Mesothelial cell of epicardium (in vitro differentiated cells): Measurements from ENCODE around the gene MIPEP. TPM values are rescaled to one million over a fixed set of nuclear protein-coding genes. Genes with fewer than 3 reads are reported as not detected.

Experiments used
- DNase-seq, 2 experiments: peaks; one replicate each; pipeline ENCODE4 v3.0.0; 2021; ENCODE audit warnings: low spot score in 2 of 2; ENCODE audit not compliant: unreplicated experiment in 2 of 2
- H3K27ac Mint-ChIP-seq: 2 replicates; pipeline ENCODE4 v1.8.0; 2021; ENCODE audit warnings: mixed read lengths
- H3K27me3 Mint-ChIP-seq: 2 replicates; pipeline ENCODE4 v1.8.0; 2021; ENCODE audit warnings: low read depth, mixed read lengths
- H3K36me3 Mint-ChIP-seq: 2 replicates; pipeline ENCODE4 v1.8.0; 2021; ENCODE audit warnings: mixed read lengths
- H3K4me1 Mint-ChIP-seq: 2 replicates; pipeline ENCODE4 v1.8.0; 2021; ENCODE audit warnings: mixed read lengths
- H3K4me3 Mint-ChIP-seq: 2 replicates; pipeline ENCODE4 v1.8.0; 2021; ENCODE audit warnings: mild to moderate bottlenecking, moderate library complexity, mixed read lengths
- H3K9me3 Mint-ChIP-seq: 2 replicates; pipeline ENCODE4 v1.8.0; 2021; ENCODE audit warnings: mixed read lengths
- total RNA-seq: library from RNA; stranded (reverse); gene quantifications from 3 replicates; pipeline ENCODE4 v1.2.1, GENCODE V29; 2021
- TF ChIP-seq, protein P1 (sequence below): fragments of 200-600 bp; sonication (generic); IDR thresholded peaks from one replicate; pipeline ENCODE4 v1.5.0; 2021; ENCODE audit warnings: antibody characterized with exemption; ENCODE audit not compliant: unreplicated experiment

Gene MIPEP
- total RNA-seq, 1 donor from 2014 or later = 13.1 TPM

DNA sequence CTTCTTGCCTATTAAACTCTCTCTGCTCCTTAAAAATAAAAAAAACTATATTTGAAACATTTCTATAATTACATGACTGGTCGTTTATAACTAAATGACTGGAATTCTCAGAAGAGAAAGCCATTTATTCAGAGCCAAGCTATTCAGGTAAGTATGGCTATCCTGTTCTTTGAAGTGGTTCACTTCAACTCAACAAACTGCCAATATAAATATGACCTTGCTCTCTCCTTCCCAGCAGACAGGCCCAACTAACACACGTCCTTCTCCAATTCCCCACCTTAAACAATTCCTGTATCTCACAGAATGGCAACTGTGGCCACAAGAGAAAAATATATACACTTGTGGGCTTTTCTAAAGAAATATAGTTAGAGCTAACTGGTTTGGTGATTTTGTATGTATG is 153.9 kb downstream of the MIPEP start:
- DNase-seq = no peak
- H3K4me1 Mint-ChIP-seq = peaks cover 31% of the 10 kb centered on the region
- no peaks in the 10 kb centered on the region for H3K9me3 Mint-ChIP-seq
- no peaks in the 10 kb centered on the region for H3K27me3 Mint-ChIP-seq
- no peaks in the 10 kb centered on the region for H3K36me3 Mint-ChIP-seq
- H3K27ac Mint-ChIP-seq = peak overlapping the region; percentile 6
- no peak overlapping the region for H3K4me3 Mint-ChIP-seq
- TF ChIP-seq, protein P1, sequence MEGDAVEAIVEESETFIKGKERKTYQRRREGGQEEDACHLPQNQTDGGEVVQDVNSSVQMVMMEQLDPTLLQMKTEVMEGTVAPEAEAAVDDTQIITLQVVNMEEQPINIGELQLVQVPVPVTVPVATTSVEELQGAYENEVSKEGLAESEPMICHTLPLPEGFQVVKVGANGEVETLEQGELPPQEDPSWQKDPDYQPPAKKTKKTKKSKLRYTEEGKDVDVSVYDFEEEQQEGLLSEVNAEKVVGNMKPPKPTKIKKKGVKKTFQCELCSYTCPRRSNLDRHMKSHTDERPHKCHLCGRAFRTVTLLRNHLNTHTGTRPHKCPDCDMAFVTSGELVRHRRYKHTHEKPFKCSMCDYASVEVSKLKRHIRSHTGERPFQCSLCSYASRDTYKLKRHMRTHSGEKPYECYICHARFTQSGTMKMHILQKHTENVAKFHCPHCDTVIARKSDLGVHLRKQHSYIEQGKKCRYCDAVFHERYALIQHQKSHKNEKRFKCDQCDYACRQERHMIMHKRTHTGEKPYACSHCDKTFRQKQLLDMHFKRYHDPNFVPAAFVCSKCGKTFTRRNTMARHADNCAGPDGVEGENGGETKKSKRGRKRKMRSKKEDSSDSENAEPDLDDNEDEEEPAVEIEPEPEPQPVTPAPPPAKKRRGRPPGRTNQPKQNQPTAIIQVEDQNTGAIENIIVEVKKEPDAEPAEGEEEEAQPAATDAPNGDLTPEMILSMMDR = no peak

DNA sequence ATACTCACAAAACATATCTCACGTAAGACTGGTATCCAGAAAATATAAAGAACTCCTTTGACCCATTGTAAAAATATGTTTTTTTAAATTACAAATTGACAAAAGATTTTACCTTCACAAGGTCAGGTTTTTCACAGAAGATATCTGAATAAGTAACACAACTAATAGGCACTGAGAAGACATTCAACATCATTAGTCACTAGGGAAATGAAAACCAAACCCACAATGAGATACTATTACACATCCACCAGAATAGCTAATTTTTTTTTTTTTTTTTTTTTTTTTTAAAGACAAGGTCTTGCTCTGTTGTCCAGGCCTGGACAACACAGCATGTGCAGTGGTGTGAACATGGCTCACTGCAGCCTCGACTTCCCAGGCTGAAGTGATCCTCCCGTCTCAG is 157.5 kb downstream of the MIPEP start:
- Mint-ChIP-seq H3K27me3 (no peaks in the 10 kb centered on the region), H3K4me1 (peaks cover 22% of the 10 kb centered on the region), H3K4me3 (no peak overlapping the region), H3K9me3 (no peaks in the 10 kb centered on the region), H3K36me3 (peaks cover 2% of the 10 kb centered on the region), H3K27ac (no peak overlapping the region)
- TF ChIP-seq, protein P1 = no peak
- DNase-seq = no peak

DNA sequence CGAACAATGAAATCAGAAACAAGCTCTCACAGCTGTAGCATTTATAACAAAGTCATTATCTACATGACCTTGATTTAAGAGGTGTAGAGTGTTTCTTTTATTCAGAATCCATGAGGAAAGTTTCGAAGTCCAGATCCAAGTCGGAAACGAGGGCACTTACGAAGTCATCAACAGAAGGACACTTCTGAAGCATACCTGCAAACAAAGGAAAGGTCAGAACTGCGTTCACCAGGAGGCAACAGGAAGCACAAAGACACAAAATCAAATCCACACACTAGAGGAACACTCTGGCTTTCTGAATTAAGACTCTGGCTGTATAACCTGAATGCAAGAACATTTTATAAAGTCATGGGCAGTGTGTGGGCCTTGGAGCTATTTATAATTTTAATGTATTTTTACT is 158.9 kb downstream of the MIPEP start:
- peaks cover 15% of the 10 kb centered on the region for H3K4me1 Mint-ChIP-seq
- DNase-seq = no peak
- H3K27me3 Mint-ChIP-seq = no peaks in the 10 kb centered on the region
- H3K27ac Mint-ChIP-seq = no peak overlapping the region
- TF ChIP-seq, protein P1 = no peak
- H3K9me3 Mint-ChIP-seq = no peaks in the 10 kb centered on the region
- peaks cover 2% of the 10 kb centered on the region for H3K36me3 Mint-ChIP-seq
- no peak overlapping the region for H3K4me3 Mint-ChIP-seq

DNA sequence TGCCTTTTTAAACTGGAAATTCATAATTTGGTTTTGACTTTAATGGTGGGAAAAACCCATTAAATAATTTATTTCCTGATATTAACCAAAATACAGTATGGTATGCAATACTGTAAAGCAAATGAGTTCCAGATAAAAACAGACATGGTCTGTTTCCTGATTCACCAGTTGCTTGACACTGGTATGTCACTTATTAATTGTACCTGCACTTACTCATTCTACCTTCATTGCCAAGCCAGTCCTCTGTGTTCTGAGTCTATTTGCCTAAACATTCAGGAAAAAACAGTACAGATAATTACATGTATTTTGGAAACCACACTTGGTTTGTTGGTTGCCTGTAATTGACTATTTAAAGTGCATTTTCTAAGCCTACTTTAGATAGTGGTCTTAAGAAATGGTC is 159.7 kb downstream of the MIPEP start:
- Mint-ChIP-seq H3K4me1 (peaks cover 14% of the 10 kb centered on the region), H3K27me3 (no peaks in the 10 kb centered on the region), H3K9me3 (no peaks in the 10 kb centered on the region), H3K36me3 (peaks cover 2% of the 10 kb centered on the region), H3K27ac (no peak overlapping the region), H3K4me3 (no peak overlapping the region)
- TF ChIP-seq, protein P1 = no peak
- DNase-seq = no peak

DNA sequence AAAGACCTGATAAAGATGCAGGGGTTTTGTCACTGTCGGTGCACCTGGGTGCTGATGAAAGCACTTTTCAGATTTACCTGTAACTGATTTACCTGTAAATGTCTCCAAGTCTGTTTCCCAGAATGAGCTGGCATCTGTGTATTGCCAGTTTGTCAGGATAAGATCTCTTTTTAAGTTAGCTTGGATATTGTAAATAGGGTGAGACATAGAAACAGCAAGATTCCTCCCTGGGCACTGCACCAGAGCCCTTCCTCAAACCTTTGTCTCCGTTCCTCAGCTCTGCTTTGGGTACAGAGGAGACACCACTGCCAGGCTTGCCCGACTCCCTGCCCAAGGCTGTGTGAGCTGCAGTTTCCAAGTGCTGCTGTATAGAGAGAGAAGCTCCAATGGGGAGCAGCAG is 160.4 kb downstream of the MIPEP start:
- Mint-ChIP-seq H3K9me3 (no peaks in the 10 kb centered on the region), H3K4me1 (peaks cover 16% of the 10 kb centered on the region), H3K36me3 (peaks cover 2% of the 10 kb centered on the region), H3K4me3 (no peak overlapping the region), H3K27ac (no peak overlapping the region), H3K27me3 (no peaks in the 10 kb centered on the region)
- DNase-seq = no peak
- TF ChIP-seq, protein P1 = no peak

DNA sequence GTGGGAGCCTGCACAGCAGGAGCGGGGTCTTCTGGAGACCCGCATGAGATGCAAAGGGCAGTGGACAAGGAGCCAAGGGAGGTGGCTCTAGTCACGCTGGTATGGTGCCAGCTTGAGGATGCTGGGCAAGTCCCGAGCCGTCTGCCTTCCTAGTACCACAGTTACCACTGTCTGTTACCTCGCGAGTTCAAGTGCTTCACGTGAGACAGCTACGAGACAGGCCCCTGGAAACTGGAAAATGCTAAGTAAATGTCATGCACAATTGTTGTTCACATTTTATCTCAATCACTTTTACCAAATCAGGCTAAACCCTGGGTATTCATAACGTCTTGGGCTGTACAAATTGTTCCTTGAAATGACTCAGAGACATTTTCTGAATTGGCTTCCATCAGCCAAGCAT is 163.3 kb downstream of the MIPEP start:
- TF ChIP-seq, protein P1 = no peak
- Mint-ChIP-seq H3K9me3 (no peaks in the 10 kb centered on the region), H3K27ac (no peak overlapping the region), H3K27me3 (no peaks in the 10 kb centered on the region), H3K36me3 (peaks cover 2% of the 10 kb centered on the region), H3K4me1 (peaks cover 25% of the 10 kb centered on the region), H3K4me3 (no peak overlapping the region)
- DNase-seq = no peak
